GM15510 (cell line): Measurements from ENCODE around the gene DUSP9.

Source experiments
- POLR2A ChIP-seq: IDR thresholded peaks from 3 replicates; pipeline ENCODE4 v1.6.1; 2011; ENCODE audit warnings: borderline replicate concordance; ENCODE audit not compliant: insufficient read length; ENCODE audit errors: extremely low read depth

Gene DUSP9

DNA sequence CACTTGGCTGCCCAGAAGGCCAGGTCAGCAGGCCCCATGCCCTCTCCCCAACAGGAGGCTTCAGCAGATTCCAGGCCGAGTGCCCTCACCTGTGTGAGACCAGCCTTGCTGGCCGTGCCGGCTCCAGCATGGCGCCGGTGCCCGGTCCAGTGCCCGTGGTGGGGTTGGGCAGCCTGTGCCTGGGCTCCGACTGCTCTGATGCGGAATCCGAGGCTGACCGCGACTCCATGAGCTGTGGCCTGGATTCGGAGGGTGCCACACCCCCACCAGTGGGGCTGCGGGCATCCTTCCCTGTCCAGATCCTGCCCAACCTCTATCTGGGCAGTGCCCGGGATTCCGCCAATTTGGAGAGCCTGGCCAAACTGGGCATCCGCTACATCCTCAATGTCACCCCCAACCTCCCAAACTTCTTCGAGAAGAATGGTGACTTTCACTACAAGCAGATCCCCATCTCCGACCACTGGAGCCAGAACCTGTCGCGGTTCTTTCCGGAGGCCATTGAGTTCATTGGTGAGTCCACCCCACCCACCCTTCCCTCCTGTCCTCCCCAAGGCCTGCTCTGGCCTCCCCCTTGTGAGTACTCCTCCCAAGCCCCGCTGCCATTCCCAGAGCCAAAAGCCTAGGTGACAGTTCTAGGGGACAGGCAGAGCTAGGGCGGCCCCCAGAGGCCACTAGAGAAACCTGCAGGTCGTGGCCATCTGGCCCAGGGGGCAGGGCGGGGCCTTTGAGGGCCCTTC is 2.3 kb downstream of the DUSP9 start:
- no peak for TF ChIP-seq POLR2A

DNA sequence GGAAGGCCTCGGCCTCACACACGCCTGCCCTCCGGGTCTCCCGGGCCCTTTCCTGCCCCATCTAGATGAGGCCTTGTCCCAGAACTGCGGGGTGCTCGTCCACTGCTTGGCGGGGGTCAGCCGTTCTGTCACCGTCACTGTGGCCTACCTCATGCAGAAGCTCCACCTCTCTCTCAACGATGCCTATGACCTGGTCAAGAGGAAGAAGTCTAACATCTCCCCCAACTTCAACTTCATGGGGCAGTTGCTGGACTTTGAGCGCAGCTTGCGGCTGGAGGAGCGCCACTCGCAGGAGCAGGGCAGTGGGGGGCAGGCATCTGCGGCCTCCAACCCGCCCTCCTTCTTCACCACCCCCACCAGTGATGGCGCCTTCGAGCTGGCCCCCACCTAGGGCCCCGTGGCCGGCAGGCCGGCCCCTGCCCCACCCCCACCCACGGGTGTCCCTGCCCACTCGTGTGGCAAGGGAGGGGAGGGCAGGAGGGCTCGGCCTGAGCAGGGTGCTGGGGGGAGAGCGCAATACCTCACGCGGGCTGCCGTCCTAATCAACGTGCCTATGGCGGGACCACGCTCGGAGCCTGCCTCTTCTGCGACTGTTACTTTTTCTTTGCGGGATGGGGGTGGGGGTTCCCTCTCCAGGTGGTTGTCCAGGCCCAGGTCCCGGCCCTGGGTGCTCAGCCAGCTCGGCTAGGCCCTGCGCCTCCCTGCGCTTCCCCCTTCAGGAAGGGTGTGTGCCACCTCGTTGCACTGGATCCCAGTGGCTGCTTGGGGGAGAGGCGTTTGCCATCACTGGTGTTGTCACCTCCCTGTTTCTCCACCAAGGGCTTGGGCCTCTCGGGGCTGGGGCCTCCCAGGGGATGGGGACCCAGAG is 3.1 kb downstream of the DUSP9 start:
- no peak for TF ChIP-seq POLR2A

DNA sequence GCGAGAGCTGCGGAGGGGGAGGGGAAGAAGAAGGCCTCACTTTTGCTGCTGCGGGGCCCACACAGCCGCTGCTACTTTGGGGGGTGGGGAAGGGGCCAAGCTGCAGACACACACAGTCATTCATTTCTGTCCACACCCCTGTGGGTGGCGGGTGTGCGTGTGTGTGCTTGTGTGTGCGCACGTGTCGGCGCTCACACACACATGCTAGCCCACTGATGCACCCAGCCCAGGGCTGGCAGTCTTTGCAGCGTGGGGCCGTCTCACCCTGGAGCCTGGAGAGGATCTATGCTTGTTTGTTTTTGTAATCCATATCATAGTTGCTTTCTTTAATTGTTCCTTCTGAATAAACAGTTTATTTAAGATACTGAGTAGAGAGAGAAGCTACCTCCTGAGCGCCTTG is 4.0 kb downstream of the DUSP9 start:
- TF ChIP-seq POLR2A, result no peak

DNA sequence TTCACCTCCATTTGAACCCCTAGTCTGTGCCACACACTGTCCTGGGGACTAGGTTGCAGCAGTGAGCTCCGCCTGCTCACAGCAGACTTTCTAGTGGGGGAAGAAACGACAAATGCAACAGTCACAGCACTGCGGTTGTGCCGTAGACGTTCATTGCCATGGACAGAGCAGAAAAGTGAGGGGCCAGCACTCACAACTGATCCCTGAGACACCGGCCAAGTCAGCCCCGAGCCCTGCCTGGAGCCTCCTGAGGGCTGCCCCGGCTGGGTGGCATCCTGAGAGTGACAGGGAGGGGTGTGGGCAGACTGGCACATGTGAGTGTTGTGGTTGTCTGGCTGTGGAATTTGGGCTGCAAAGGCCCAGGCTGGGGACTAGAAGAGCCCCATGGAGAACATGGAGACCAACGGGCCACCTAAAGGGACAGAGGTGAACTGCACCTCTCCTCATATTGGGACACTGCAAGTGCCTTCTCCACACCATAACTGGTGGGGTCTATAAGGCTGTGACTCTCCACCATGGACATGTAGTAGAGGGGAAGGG is 4.6 kb downstream of the DUSP9 start:
- no peak for TF ChIP-seq POLR2A

DNA sequence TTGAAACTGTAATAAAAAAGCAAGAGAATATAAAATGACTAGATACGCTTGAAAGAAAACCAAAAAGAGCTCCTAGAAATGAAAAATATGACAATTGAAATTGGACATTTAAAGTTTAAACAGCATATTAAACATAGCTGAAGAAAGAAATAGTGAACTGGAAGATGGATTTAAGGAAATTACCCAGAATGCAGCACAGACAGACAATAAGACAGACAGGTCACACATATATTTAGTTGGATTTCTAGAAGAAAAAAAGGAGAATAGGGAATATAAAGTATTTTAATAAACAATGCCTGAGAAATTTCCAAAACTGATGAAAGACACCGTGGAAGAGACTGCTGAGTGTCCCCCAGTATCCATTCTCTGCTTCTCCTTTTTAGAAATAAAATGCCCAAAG is 6.6 kb downstream of the DUSP9 start:
- no peak for TF ChIP-seq POLR2A

DNA sequence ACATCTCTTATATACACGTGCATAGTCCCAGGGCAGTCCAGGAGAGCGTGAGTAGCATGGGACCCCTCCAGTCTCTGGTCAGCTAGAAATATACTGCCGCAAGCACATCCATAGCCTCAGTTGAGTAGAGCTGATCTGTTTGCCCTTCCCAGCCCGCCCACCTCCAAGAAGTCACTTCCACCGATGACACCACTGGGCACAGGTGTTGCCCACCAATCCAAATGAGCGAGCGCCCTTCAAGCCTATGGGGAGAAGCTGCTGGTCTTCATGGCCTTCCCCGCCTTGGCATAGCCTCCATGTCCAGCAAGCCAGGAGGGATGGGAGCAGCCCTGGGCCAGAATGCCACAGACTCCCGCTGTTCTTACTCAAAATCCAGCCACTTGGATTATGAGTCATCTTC is 10.2 kb downstream of the DUSP9 start:
- TF ChIP-seq POLR2A, result no peak

DNA sequence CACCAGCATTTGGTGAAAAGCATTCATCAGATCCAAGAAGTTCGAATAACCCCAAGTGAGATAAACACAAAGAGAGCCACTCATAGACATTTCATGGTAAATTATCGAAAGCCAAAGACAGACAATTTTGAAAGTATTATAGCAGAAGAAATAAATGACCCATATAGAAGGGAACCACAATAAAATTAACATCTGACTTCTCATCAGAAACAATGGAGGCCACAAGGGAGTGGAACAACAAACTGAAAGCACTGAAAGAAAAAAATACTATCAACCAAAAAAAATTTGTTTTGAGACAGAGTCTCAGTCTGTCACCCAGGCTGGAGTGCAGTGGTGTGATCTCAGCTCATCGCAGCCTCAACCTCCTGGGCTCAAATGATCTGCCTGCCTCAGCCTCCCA is 12.3 kb downstream of the DUSP9 start:
- TF ChIP-seq POLR2A, result no peak

DNA sequence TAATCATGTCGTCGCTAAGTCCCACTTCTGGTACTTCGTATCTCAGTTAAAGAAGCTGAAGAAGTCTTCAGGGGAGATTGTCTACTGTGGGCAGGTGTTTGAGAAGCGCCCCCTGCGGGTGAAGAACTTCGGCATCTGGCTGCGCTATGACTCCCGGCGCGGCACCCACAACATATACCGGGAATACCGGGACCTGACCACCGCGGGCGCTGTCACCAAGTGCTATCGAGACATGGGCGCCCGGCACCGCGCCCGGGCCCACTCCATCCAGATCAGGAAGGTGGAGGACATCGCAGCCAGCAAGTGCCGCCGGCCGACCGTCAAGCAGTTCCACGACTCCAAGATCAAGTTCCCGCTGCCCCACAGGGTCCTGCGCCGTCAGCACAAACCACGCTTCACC is 15.3 kb downstream of the DUSP9 start:
- no peak for TF ChIP-seq POLR2A

DNA sequence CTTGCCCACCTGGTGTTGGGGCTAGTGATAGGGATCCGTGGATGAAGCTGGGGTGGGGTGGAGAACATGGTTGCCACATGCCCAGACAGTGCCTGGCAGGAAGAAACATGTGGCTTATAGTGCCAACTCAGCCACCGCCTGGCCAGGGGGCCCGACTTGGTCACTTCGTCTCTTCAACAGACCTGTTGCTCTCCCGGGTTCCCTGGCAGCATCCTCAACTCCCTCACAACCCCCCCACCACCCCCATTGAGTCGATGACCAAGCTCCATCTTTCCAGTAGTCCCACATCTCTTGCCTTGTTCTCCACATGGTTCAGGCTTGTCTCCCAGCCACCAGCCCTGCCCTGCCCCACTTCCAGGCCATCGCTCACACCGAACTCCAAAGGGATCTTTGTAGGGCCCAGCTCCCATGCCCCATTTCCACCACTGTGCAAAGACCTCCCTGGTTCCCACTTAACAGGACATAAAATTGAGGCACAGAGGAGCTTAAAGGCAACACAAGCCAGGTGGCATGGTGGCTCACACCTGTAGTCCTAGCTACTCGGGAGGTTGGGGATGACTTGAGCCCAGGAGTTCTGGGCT is 18.8 kb downstream of the DUSP9 start:
- TF ChIP-seq POLR2A, result no peak

DNA sequence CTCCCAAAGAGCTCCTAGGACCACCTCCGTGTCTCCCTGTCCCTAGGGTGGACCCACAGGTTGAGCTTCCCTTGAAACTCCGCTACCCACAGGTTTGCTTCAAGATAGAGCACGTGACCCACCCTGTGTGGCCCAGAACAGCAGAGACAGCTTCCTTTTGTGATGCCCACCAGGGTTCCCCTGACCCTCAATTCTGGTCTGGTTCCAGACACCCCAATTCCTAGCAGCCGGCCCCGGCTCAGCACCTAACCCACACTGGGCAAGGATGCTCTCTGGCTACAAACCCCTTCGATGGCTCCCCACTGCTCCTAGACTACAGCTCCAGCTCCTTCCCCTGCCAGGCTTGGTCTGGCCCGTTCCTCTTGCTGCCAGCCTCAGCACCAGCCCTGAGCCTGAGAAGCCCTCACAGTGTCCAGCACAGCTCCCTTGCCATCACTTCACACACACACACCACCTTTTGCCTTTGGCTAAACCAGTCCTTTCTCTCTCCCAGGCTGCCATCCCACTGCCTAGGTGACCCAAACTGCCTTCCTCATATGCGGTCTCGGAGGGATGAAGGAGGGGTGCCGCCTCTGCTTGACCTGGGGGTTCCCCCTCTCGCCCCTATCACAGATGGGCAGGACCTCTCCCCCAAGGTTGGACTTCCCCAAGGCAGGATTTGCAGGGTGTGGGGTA is 20.4 kb downstream of the DUSP9 start:
- no peak for TF ChIP-seq POLR2A

DNA sequence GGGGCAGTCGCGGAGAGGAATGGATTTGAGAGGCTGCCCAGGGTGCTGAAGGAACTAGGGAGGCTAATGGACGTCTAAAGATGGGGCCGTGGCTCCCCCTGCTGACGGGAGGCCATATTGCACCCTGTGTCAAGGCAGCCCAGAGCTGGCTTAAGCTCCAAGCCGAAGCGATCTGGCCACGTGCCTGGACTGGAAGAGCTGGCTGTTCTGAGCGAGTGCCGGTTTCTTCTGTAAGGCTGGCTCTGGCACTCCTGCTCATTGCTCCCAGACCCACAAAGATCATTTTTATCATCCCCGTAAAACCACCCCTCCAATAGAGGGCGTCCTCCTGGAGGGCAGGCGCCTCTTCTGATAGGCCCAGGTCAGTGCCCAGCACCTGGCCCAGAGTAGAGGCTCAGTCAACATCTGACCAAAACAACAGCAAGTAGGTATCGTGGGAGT is 21.0 kb downstream of the DUSP9 start:
- TF ChIP-seq POLR2A, result no peak

DNA sequence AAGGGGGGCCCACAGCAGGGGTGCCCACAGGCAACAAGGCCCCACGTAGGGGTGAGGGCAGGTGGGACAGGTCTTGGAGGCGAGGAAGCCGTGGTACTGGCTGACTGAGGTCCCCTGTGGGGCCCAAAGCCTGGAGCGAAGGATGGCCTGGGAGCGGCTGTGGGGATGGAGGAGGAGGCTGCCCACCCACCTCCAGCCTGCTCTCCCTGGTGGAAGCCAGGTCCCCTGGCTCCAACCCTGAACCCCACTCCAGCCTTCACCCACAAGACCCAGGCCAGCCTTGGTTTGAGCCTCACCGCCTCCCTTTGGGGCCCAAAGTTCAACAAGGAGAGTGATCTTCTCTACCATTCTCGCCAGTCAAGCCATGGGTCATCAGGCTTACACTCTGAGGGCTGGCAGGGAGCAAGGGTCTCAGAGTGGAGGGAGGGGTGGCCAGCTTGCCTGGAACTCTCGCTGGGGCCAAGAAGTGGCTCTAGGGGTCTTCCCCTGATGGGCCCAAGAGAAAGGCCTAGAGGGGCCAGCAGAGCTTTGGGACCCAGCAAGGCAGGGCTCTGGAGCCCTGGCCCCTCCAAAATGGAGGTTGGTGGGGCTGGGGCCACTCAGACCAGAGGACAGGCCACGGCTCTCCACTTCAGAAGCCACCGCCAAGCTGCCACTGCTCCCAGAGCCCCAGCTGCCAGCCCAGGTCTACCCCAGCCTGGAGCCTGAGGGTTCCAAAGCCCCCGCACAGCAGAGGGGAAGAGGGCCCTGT is 21.6 kb downstream of the DUSP9 start:
- TF ChIP-seq POLR2A, result no peak

DNA sequence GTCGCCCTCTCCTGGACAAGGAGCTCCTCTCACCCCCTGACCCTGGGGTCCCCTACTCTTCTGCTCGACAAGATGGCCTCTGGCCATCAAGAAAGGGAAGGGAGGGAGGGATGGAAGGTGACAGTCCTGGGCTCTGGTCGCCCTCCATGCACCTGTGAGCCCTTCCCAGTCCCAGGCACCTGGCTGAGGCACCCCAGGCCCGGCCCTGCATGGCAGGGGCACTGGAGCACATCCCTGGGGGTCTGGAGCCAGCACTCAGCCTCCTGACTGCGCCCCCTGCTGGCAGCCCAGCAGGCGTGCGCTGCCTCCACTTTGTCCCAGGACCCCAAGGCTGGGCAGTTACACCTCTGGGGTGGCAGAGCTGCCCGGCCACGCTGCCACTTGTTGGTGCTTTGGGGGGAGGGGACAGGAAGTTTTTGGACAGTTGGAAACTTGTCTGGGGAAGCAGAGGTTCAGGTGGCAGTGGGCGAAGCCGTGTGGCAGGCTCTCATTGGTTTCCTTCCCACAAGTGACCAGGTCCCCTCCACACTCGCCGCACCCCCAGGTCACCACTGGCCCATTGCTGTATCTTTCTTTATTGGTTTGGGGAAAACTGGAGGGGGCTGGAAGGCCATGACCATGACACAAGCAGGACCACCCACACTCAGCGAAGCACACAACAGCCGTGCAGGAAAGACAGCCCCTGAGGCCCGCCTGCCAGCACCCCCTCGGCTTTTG is 22.3 kb downstream of the DUSP9 start:
- no peak for TF ChIP-seq POLR2A
